GM06990 (cell line): Measurements from ENCODE around the gene SLC66A2.
"Not testable (repeated sequence)": the region's sequence is repeated elsewhere in the genome, so short reads cannot be mapped to it uniquely, and the experiment has no call there.

Experiments used
- DNase-seq: peaks from one replicate; pipeline ENCODE4 v3.0.0-alpha.2; 2011; ENCODE audit not compliant: insufficient read length; ENCODE audit errors: extremely low read depth
- H3K27me3 ChIP-seq: replicated peaks from 2 replicates; pipeline ENCODE4 v1.6.0; 2011; ENCODE audit warnings: low read length; ENCODE audit not compliant: control insufficient read depth, insufficient read depth
- H3K36me3 ChIP-seq: 2 replicates; pipeline ENCODE4 v1.5.1; 2011; ENCODE audit warnings: low read length; ENCODE audit not compliant: control insufficient read depth, insufficient read depth
- H3K4me3 ChIP-seq: replicated peaks from 2 replicates; pipeline ENCODE4 v1.5.1; 2011; ENCODE audit warnings: low read depth, mild to moderate bottlenecking, control low read depth, low read length
- CTCF ChIP-seq: IDR thresholded peaks from 2 replicates; pipeline ENCODE4 v1.5.1; 2011; ENCODE audit warnings: low read length, control low read depth, mild to moderate bottlenecking, inconsistent platforms; ENCODE audit not compliant: insufficient read depth, poor library complexity, severe bottlenecking

SLC66A2 gene

GRCh38 chr18:79962311-79962710, 10.9 kb upstream of the SLC66A2 start:
- no peak for DNase-seq
- Histone ChIP-seq H3K36me3 (no peaks in the 10 kb centered on the region), H3K4me3 (no peak overlapping the region), H3K27me3 (no peaks in the 10 kb centered on the region)
- no peak for TF ChIP-seq CTCF

- no peaks in the 10 kb centered on the region for H3K36me3 ChIP-seq
- DNase-seq = no peak
- no peaks in the 10 kb centered on the region for H3K27me3 ChIP-seq
- no peak for TF ChIP-seq CTCF
- H3K4me3 ChIP-seq = no peak overlapping the region
These were observed 10.3 kb upstream of the SLC66A2 start for GRCh38 chr18:79961527-79962291.

- no peak for DNase-seq
- Histone ChIP-seq H3K4me3 (no peak overlapping the region), H3K36me3 (no peaks in the 10 kb centered on the region), H3K27me3 (no peaks in the 10 kb centered on the region)
- TF ChIP-seq CTCF = no peak
These were observed 9.6 kb upstream of the SLC66A2 start for GRCh38 chr18:79960921-79961526.

- H3K4me3 ChIP-seq, DNase-seq, H3K27me3 ChIP-seq, H3K36me3 ChIP-seq: not testable (repeated sequence)
These were observed 8.8 kb upstream of the SLC66A2 start for GRCh38 chr18:79960161-79960801.

GRCh38 chr18:79958981-79959380, 7.5 kb upstream of the SLC66A2 start:
- DNase-seq = no peak
- TF ChIP-seq CTCF = no peak
- Histone ChIP-seq H3K36me3 (no peaks in the 10 kb centered on the region), H3K27me3 (no peaks in the 10 kb centered on the region), H3K4me3 (no peak overlapping the region)

GRCh38 chr18:79956276-79956675, 4.8 kb upstream of the SLC66A2 start:
- Histone ChIP-seq H3K36me3 (no peaks in the 10 kb centered on the region), H3K4me3 (no peak overlapping the region), H3K27me3 (no peaks in the 10 kb centered on the region)
- DNase-seq = no peak
- TF ChIP-seq CTCF = no peak
